ENCODE measurements around the gene GPSM1.

DNA sequence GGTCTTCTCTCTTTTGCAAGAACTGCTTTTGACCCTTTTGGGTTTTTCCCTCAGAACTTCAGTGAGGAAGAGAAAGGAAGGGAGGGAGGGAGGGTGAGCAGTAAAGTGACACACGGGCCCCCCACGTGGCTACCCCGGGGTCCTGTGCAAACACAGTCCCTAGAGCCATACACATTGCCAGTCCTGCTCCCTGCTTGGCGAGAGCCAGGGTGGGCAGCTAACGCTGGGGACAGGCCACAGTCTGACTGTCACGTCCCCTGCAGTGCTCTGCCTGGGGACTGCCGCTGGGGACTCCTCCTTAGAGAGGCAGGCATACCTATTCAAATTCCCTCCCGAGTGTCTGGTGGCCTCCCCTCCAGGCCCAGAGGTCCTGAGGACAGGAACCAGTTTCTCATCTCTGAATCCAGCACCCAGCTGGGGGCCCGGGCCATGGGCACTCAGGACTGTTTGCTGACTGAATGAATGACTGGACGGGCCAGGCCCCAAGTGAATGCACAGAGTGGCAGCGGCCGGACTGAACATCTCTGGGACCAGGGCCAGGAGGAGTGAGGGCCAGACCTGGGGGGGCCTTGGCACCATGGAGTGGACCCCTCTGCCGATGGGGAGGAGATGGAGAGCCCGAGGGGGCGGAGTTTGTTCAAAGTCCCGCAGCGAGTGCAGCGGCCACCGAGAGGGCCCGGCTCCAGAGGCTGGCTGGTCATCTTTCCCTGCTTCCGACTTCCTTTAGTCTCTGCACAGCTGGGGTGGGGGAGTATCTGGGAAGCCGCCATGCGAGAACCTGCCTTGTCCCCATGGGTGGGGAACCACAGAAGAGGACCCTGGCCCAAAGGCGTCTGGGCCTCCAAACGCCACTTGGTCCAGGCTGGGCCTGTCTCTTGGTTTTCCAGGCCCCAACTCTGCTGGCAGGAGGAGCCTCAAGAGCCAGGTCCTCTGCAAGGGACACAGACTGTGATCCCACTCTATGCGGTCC, 29.3 kb upstream of the GPSM1 start:
- TF ChIP-seq, protein P1, sequence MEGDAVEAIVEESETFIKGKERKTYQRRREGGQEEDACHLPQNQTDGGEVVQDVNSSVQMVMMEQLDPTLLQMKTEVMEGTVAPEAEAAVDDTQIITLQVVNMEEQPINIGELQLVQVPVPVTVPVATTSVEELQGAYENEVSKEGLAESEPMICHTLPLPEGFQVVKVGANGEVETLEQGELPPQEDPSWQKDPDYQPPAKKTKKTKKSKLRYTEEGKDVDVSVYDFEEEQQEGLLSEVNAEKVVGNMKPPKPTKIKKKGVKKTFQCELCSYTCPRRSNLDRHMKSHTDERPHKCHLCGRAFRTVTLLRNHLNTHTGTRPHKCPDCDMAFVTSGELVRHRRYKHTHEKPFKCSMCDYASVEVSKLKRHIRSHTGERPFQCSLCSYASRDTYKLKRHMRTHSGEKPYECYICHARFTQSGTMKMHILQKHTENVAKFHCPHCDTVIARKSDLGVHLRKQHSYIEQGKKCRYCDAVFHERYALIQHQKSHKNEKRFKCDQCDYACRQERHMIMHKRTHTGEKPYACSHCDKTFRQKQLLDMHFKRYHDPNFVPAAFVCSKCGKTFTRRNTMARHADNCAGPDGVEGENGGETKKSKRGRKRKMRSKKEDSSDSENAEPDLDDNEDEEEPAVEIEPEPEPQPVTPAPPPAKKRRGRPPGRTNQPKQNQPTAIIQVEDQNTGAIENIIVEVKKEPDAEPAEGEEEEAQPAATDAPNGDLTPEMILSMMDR (IDR thresholded peaks at IDR 0.05), result no peak
- TF ChIP-seq EZH2 (IDR thresholded peaks at IDR 0.05; ENCODE audit: borderline replicate concordance, insufficient read depth, low read depth, low read length, poor library complexity, severe bottlenecking), result no peak

Data from B cell (primary cell).